ENCODE data around the gene LCE1F. TPM values are rescaled to one million over a fixed set of nuclear protein-coding genes. Genes with fewer than 3 reads are reported as not detected.

Gene LCE1F
- total RNA-seq, 4 donors from 2014 or later, result not detected

GRCh38 chr1:152761609-152762213, 13.2 kb upstream of the LCE1F start:
- no peaks in the 10 kb centered on the region for H3K9me3 ChIP-seq
- H3K27me3 ChIP-seq, result no peaks in the 10 kb centered on the region
- no peaks in the 10 kb centered on the region for H3K36me3 ChIP-seq
- DNase-seq (ENCODE audit: extremely low spot score), result no peak
- H3K4me3 ChIP-seq, result no peak overlapping the region
- H3K4me1 ChIP-seq, result no peaks in the 10 kb centered on the region
- WGBS, result 82% methylated on average over 3 of the region's 3 CpGs
- intact Hi-C loops (cut with DNase I), result no loop called here
- no peak overlapping the region for H3K27ac ChIP-seq (replicated peaks in 1 of 4)
- TF ChIP-seq POLR2AphosphoS5 (IDR thresholded peaks at IDR 0.05) (no peak), EP300 (IDR thresholded peaks at IDR 0.05) (no peak), POLR2A (IDR thresholded peaks at IDR 0.05; ENCODE audit: low read depth) (no peak)
- TF ChIP-seq, protein P1, sequence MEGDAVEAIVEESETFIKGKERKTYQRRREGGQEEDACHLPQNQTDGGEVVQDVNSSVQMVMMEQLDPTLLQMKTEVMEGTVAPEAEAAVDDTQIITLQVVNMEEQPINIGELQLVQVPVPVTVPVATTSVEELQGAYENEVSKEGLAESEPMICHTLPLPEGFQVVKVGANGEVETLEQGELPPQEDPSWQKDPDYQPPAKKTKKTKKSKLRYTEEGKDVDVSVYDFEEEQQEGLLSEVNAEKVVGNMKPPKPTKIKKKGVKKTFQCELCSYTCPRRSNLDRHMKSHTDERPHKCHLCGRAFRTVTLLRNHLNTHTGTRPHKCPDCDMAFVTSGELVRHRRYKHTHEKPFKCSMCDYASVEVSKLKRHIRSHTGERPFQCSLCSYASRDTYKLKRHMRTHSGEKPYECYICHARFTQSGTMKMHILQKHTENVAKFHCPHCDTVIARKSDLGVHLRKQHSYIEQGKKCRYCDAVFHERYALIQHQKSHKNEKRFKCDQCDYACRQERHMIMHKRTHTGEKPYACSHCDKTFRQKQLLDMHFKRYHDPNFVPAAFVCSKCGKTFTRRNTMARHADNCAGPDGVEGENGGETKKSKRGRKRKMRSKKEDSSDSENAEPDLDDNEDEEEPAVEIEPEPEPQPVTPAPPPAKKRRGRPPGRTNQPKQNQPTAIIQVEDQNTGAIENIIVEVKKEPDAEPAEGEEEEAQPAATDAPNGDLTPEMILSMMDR (IDR thresholded peaks at IDR 0.05), result no peak

GRCh38 chr1:152768847-152769533, 6.0 kb upstream of the LCE1F start:
- no peak overlapping the region for H3K27ac ChIP-seq (replicated peaks in 1 of 4)
- WGBS, result 68% methylated on average over 8 of the region's 8 CpGs

DNA sequence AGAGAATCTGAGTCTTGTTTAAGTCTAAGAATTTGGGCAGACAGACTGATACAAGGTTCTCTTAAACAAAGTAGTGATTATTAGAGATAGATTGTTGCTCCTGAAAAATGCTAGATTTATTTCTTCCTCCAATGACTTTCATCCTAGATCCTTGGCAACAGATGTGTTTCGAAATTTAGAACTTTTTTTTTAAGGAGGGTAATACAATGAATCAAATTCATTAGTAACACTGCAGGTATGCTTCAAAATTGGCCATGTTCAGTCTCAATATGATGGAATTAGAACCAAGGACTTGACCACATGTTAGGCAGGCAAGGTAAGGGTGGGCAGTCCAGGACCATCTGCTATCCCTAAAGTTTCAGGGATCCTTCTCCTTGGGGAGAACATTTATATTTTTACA, 4.5 kb upstream of the LCE1F start:
- H3K9me3 ChIP-seq, result no peaks in the 10 kb centered on the region
- TF ChIP-seq POLR2AphosphoS5 (IDR thresholded peaks at IDR 0.05) (no peak), EP300 (IDR thresholded peaks at IDR 0.05) (no peak)
- TF ChIP-seq, protein P1 (IDR thresholded peaks at IDR 0.05), result no peak
- no peaks in the 10 kb centered on the region for H3K36me3 ChIP-seq
- H3K4me3 ChIP-seq, result no peak overlapping the region
- WGBS, result 87% methylated on average over 1 of the region's 1 CpG
- H3K27me3 ChIP-seq, result no peaks in the 10 kb centered on the region
- no peak overlapping the region for H3K27ac ChIP-seq (replicated peaks in 1 of 4)
- no peak for DNase-seq (ENCODE audit: extremely low spot score)
- no peaks in the 10 kb centered on the region for H3K4me1 ChIP-seq
- intact Hi-C loops (cut with DNase I), result no loop called here

More at GRCh38 chr1:152768847-152769533, 6.0 kb upstream of the LCE1F start:
- Histone ChIP-seq H3K4me1 (no peaks in the 10 kb centered on the region), H3K9me3 (no peaks in the 10 kb centered on the region), H3K4me3 (no peak overlapping the region), H3K27me3 (no peaks in the 10 kb centered on the region), H3K36me3 (no peaks in the 10 kb centered on the region)
- DNase-seq (ENCODE audit: extremely low spot score), result no peak
- intact Hi-C loops (cut with DNase I), result no loop called here
- no peak for TF ChIP-seq EP300 (IDR thresholded peaks at IDR 0.05)
- no peak for TF ChIP-seq POLR2AphosphoS5 (IDR thresholded peaks at IDR 0.05)
- TF ChIP-seq, protein P1 (IDR thresholded peaks at IDR 0.05), result no peak
- TF ChIP-seq POLR2A (IDR thresholded peaks at IDR 0.05; ENCODE audit: low read depth), result no peak

GRCh38 chr1:152776361-152776760, 1.4 kb downstream of the LCE1F start:
- WGBS, result 65% methylated on average over 9 of the region's 11 CpGs
- no peak overlapping the region for H3K27ac ChIP-seq (replicated peaks in 1 of 4)
- H3K36me3 ChIP-seq, result no peaks in the 10 kb centered on the region
- intact Hi-C loops (cut with DNase I), result no loop called here
- DNase-seq (ENCODE audit: extremely low spot score), result no peak
- H3K4me3 ChIP-seq, result no peak overlapping the region
- TF ChIP-seq POLR2AphosphoS5 (IDR thresholded peaks at IDR 0.05) (no peak), POLR2A (IDR thresholded peaks at IDR 0.05; ENCODE audit: low read depth) (no peak), EP300 (IDR thresholded peaks at IDR 0.05) (no peak)
- TF ChIP-seq, protein P1 (IDR thresholded peaks at IDR 0.05), result no peak
- no peaks in the 10 kb centered on the region for H3K9me3 ChIP-seq
- H3K4me1 ChIP-seq, result no peaks in the 10 kb centered on the region
- H3K27me3 ChIP-seq, result peaks cover 0 to 4% (median 0%) of the 10 kb centered on the region in 4 donors

Data from esophagus muscularis mucosa (tissue), 4 donors.